Stimulated activated CD8-positive, alpha-beta memory T cell treated with anti-CD3 and anti-CD28 coated beads, Interleukin-4, amount 100 ng/mL, for 24 hours (primary cell): ENCODE data around the gene HTR3D.
"Not testable (repeated sequence)": the region's sequence is repeated elsewhere in the genome, so short reads cannot be mapped to it uniquely, and the experiment has no call there.

Experiments used
- DNase-seq: peaks from one replicate; pipeline ENCODE4 v3.0.0-alpha.2; 2020; ENCODE audit warnings: low read depth

Gene HTR3D

GRCh38 chr3:184068344-184068743 lies 36.8 kb downstream of the HTR3D start:
- DNase-seq = no peak

DNA sequence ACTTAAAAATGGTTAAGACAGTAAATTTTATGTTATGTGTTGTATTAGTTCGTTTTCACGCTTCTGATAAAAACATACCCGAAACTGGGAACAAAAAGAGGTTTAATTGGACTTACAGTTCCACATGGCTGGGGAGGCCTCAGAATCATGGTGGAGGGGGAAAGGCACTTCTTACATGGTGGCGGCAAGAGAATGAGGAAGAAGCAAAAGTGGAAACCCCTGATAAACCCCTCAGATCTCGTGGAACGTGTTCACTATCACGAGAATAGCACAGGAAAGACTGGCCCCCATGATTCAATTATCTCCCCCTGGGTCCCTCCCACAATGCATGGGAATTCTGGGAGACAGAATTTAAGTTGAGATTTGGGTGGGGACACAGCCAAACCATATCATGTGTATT lies 39.6 kb downstream of the HTR3D start:
- DNase-seq = not testable (repeated sequence)

DNA sequence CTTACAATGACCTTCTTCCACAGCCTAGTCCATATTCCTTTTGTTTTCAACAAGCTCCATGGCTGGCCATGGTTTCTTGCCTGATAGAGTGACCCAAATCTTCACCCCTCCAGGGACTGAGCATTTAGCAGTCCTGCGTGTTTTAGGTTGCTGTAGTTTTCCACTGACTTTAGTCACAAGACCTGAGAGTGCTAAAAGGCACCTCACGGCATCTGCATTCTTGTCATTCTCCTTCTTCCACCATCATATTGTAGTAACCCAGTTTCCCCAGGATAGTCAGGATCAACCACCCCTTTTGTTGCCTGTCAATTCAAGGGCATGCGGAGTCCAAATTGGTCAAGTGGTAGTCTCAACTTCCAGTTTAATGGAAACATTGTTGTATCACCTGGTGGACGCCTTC lies 42.1 kb downstream of the HTR3D start:
- DNase-seq = no peak

GRCh38 chr3:184075901-184076300 lies 44.4 kb downstream of the HTR3D start:
- DNase-seq = no peak

DNA sequence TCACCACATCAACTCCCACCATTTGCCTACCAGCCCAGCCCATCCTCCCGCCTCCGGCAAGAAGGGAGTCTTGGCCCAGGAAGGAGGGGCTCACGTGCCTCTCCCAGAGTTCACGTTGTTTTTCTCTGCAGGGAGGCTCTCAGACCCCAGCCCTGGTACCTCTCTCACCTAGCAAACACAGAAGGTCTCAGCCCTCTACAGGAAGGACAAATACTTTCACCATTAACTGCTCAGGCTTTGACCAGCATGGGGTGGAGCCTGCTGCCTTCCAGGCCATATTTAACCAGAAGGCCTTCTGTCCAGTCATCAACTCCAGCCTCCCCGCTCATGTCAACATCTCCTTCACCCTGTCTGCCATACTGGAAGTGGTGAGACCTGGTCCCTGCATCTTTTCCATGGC lies 46.3 kb downstream of the HTR3D start:
- DNase-seq = no peak

GRCh38 chr3:184078851-184079250 lies 47.3 kb downstream of the HTR3D start:
- DNase-seq = no peak

DNA sequence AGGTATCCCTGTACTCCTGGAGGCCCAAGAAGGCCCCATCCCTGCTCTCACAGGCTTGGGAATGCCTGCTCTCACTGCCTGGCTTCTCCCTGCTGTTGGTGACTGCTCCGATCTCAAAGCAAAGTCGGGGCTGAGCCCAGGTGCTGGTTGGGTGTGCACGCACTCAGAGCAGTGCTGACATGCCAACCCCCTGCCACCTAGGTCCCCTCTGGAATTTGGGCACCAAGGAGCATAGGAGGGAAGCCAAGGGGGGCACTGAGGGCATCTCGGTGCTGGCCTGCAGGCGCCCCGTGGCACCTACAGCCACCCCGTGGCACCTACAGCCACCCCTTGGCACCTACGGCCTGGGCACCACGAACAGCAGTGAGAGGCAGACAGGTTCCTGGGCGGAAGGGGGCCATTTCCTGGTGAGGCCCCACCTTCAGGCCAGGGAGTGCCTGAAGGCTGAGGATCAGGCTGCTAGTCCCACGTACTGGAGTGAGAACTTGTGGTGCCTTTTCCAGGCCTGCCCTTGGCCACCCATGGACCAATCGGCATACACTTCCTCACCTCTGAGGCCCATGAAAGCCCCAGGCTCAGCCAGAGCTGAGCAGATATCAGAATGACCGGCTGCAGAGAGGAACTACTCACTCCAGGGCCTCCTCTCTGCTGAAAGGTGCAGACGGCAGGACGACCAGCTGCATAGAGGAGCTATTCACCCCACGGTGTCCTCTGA lies 49.7 kb downstream of the HTR3D start:
- DNase-seq = no peak

DNA sequence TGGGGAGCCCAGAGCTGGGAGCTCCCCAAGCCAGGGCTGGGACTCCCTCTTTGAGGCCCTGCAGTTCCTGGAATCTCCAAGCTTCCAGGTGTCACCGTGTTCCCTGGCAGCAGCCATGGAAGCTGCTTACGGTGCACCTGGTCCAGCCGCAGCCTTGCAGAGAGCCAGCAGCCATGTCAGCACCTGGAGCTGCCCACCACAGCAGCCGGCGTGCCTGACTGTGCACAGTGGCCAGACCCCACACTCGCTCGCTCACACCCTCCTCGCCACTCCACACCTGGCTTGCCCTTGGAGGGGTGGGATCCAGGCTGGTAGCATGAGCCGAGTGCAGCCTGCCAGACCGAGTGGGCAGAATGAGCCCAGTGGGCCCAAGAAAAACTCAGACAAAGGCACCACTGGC lies 50.5 kb downstream of the HTR3D start:
- no peak for DNase-seq

GRCh38 chr3:184082465-184082864 lies 50.9 kb downstream of the HTR3D start:
- no peak for DNase-seq

DNA sequence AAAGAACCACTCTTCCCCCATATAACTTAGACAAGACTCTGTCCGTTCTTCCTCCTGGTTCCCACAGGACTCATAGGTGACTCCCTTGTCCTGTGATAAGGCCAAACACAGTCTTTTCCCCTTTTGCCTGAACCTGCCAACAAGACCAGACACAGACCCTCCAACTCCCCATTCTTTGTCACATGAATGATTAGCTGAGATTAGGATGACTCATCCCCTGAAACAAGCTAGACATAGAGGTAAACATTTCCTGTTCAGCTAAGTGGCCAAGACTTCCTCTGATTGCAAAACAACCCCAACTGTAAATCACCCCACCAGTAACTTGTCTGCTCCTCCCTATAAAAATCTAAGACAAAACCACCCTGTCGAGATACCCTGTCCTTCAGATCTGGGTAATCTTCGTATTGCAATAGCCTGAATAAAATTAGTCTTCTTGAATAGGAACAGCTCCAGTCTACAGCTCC lies 53.9 kb downstream of the HTR3D start:
- no peak for DNase-seq
